NB4 (cell line): ENCODE results near the gene ANO10.
"Not testable (repeated sequence)": the region's sequence is repeated elsewhere in the genome, so short reads cannot be mapped to it uniquely, and the experiment has no call there.

ENCODE experiments used
- DNase-seq: peaks from one replicate; pipeline ENCODE4 v3.0.0; 2010; ENCODE audit warnings: low read depth
- H3K4me3 ChIP-seq: one replicate; pipeline ENCODE4 v1.5.1; 2011; ENCODE audit warnings: mild to moderate bottlenecking, low read depth, low read length, moderate library complexity
- MYC ChIP-seq: IDR thresholded peaks from 2 replicates; pipeline ENCODE4 v1.6.1; 2011; ENCODE audit warnings: low read depth, low read length
- POLR2A ChIP-seq: IDR thresholded peaks from 2 replicates; pipeline ENCODE4 v1.6.1; 2011; ENCODE audit warnings: mild to moderate bottlenecking; ENCODE audit not compliant: insufficient read length; ENCODE audit errors: extremely low read depth
- TF ChIP-seq, protein P1 (sequence below): IDR thresholded peaks from 2 replicates; pipeline ENCODE4 v1.6.1; 2011; ENCODE audit warnings: low read depth, low read length
- TF ChIP-seq, protein P2 (sequence below): IDR thresholded peaks from one replicate; pipeline ENCODE4 v1.5.1; 2012; ENCODE audit warnings: low read depth, low read length

ANO10 gene

DNA sequence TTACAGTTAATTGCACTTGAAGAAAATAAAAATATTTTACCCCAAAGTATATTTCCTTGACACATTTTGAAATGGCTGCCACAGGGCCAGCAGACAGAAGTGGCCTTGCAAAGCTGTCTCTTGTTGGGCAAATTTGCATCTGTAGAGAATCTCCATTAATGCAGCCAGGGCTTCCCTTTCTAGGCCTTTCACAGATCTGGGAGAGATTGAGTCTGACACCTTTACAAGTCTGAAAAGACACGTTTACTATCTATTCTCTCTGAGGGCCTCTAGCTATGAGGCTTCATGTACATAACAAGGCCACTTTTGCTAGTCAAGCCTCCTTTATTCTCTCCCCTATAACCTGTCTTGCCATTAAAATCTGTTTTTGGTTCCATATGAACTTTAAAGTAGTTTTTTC is 135.9 kb downstream of the ANO10 start:
- DNase-seq: no peak
- no peak overlapping the region for H3K4me3 ChIP-seq
- TF ChIP-seq, protein P1, sequence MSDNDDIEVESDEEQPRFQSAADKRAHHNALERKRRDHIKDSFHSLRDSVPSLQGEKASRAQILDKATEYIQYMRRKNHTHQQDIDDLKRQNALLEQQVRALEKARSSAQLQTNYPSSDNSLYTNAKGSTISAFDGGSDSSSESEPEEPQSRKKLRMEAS: no peak
- TF ChIP-seq, protein P2, sequence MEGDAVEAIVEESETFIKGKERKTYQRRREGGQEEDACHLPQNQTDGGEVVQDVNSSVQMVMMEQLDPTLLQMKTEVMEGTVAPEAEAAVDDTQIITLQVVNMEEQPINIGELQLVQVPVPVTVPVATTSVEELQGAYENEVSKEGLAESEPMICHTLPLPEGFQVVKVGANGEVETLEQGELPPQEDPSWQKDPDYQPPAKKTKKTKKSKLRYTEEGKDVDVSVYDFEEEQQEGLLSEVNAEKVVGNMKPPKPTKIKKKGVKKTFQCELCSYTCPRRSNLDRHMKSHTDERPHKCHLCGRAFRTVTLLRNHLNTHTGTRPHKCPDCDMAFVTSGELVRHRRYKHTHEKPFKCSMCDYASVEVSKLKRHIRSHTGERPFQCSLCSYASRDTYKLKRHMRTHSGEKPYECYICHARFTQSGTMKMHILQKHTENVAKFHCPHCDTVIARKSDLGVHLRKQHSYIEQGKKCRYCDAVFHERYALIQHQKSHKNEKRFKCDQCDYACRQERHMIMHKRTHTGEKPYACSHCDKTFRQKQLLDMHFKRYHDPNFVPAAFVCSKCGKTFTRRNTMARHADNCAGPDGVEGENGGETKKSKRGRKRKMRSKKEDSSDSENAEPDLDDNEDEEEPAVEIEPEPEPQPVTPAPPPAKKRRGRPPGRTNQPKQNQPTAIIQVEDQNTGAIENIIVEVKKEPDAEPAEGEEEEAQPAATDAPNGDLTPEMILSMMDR: no peak
- TF ChIP-seq POLR2A (no peak), MYC (no peak)

DNA sequence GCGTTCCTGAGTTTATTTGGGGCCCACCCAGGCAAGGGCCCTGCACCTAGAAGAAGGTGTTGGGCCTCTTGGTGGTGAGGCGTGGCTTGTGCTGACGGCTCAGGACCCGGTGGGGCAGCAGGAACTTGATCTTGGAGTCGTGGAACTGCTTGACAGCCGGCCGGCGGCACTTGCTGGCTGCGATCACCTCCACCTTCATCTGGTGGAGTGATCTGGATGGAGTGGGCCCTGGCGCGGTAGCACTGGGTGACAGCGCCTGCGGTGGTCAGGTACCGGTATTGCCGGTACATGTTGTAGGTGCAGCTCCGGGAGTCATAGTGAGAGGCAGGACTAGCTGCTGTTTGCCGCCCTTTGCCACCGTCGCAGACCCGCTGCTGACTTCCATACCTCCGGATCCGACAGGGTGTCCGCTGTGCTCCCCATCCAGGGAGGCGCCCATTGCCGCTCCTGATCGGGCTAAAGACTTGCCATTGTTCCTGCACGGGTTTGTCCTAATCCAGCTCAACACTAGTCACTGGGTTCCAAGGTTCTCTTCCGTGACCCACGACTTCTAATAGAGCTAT is 136.8 kb downstream of the ANO10 start:
- TF ChIP-seq, protein P2: no peak
- TF ChIP-seq POLR2A: no peak
- TF ChIP-seq, protein P1: no peak
- no peak for TF ChIP-seq MYC

DNA sequence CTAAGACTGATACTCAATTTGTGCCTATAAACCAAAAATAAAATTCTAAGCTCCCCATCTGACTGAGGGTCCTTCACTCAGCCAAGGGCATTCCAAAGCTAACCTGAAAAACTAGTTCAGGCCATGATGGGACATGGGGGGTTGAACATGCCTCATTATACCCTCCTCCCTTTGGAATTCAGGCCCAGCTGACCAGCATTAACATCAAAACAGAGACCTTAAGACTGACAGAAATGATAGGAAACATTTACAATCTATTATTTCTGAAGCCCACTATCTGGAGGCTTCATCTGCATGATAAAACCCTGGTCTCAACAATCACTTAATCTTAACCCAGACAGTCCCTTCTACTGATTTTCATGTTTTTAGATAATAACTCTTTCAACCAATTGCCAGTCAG is 140.4 kb downstream of the ANO10 start:
- DNase-seq: no peak
- no peak overlapping the region for H3K4me3 ChIP-seq
- TF ChIP-seq MYC (no peak), POLR2A (no peak)
- TF ChIP-seq, protein P1: no peak
- TF ChIP-seq, protein P2: no peak

More for the DNA sequence above, 136.8 kb downstream of the ANO10 start:
- DNase-seq: no peak
- H3K4me3 ChIP-seq: no peak overlapping the region

DNA sequence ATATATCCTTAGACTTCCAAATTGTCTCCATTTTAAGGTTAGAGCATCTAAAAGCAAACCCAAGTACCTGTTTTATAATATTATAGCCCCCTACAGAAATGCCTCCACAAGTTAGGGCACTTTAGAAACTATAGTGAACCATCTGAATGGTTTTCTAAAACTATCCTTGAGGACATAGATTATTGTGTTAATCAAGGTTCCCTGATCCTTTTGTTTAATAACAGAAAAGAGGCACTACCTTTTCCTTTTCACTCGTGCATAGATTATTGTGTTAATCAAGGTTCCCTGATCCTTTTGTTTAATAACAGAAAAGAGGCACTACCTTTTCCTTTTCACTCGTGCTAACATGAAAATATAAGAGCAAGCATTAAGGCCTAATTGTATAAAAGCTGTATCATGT is 143.0 kb downstream of the ANO10 start:
- DNase-seq, H3K4me3 ChIP-seq: not testable (repeated sequence)

DNA sequence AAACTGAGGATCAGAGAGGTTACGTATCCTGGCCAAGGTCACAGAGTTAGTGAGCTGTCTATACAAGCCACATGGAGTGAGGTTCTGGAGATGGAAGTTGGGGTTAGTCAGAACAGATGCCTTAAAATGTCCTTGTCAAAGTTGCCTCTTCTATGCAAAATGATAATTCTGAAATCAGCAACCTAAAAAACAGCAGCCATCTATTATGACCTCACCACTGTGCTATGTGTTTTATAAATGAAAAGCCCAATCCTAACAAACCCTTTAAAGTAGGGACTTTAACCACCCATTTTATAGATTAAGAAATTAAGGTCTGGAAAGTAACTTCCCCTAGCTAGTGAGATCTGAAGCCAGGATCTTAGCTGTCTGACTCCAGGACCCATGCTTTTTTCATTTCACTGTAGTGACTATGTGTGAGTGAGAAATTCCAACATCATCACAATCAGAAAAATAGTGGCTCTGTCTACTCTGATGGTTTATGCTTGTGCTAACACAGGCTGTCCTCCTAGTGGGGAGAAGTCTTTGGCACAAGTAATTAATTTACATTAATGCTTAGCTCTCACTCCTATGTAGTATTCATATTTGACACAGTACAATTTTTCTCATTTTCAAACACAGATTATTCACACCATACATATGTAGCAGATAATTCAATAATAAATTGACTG is 143.6 kb downstream of the ANO10 start:
- TF ChIP-seq, protein P2: no peak
- no peak for TF ChIP-seq MYC
- TF ChIP-seq POLR2A: no peak
- TF ChIP-seq, protein P1: no peak
- no peak overlapping the region for H3K4me3 ChIP-seq
- DNase-seq: no peak

DNA sequence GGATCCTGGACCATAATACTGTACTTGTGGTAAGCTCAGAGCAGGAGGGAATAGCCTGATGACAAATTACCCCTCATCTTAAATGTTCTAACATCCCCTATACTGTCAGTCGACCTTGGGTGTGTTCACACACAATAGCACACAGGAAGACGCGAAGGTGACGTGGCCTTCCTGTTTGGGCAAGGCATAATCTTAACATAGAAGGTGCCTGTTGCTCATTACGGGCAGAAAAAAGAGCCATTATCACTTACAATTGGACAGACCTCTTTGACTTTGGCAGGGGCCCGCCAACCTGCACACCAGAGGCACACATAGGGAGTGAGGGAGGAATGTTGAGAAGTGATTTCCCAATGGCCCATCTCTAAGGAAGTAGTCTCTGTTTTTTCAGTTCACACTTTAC is 144.2 kb downstream of the ANO10 start:
- TF ChIP-seq POLR2A (no peak), MYC (no peak)
- TF ChIP-seq, protein P2: no peak
- TF ChIP-seq, protein P1: no peak

More for the DNA sequence above, 144.2 kb downstream of the ANO10 start:
- no peak for DNase-seq
- no peak overlapping the region for H3K4me3 ChIP-seq
